Measurements from ENCODE around the gene TMEM273.

The TMEM273 gene

DNA sequence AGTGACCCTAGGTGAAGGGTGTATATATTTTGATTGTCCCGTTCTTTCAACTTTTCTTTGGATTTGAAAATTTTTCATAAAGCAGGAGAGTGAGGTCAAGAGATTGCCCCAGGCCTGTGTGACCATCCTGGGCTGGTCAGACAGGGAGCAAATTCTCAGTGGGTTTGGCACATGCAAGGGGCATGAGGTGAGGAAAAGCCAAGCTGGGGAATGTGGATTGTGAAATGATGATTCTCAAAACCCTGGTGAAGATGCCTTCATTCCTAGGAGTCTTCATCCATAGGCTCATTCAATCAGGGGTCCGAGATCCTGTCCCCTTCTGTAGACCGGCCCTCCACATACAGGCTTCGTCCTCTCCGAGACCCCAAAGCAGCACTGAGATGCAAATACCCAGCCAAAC lies 27.4 kb downstream of the TMEM273 start:
- ATAC-seq (ENCODE audit: insufficient read depth, low read depth) (no peak), DNase-seq (no peak)
- no peaks in the 10 kb centered on the region for H3K27me3 ChIP-seq (ENCODE audit: insufficient read depth, low read length, poor library complexity)
- no peak overlapping the region for H3K4me2 ChIP-seq (ENCODE audit: insufficient read depth, low read length)
- H3K36me3 ChIP-seq (ENCODE audit: insufficient read depth, low read length): no peaks in the 10 kb centered on the region
- no peak overlapping the region for H3K9ac ChIP-seq (ENCODE audit: low read depth, low read length)
- H4K20me1 ChIP-seq (ENCODE audit: insufficient read depth, low read length): no peaks in the 10 kb centered on the region
- no peak overlapping the region for H3K4me3 ChIP-seq (ENCODE audit: low read depth in 1 of 2, low read length in 2 of 2)
- peaks cover 20% of the 10 kb centered on the region for H3K4me1 ChIP-seq (ENCODE audit: insufficient read depth, low read length)
- H3K79me2 ChIP-seq (ENCODE audit: insufficient read depth, low read length): no peaks in the 10 kb centered on the region
- no peaks in the 10 kb centered on the region for H3K9me3 ChIP-seq (ENCODE audit: insufficient read depth, low read length, severe bottlenecking)
- no peak for TF ChIP-seq EZH2 (IDR thresholded peaks at IDR 0.05; ENCODE audit: borderline replicate concordance, low read depth, low read length, severe bottlenecking)
- TF ChIP-seq, protein P1, sequence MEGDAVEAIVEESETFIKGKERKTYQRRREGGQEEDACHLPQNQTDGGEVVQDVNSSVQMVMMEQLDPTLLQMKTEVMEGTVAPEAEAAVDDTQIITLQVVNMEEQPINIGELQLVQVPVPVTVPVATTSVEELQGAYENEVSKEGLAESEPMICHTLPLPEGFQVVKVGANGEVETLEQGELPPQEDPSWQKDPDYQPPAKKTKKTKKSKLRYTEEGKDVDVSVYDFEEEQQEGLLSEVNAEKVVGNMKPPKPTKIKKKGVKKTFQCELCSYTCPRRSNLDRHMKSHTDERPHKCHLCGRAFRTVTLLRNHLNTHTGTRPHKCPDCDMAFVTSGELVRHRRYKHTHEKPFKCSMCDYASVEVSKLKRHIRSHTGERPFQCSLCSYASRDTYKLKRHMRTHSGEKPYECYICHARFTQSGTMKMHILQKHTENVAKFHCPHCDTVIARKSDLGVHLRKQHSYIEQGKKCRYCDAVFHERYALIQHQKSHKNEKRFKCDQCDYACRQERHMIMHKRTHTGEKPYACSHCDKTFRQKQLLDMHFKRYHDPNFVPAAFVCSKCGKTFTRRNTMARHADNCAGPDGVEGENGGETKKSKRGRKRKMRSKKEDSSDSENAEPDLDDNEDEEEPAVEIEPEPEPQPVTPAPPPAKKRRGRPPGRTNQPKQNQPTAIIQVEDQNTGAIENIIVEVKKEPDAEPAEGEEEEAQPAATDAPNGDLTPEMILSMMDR (IDR thresholded peaks at IDR 0.05; ENCODE audit: borderline replicate concordance, extremely low read depth, low read length, poor library complexity, severe bottlenecking): no peak
- H2AFZ ChIP-seq (ENCODE audit: low read depth, low read length): no peak overlapping the region
- no peak overlapping the region for H3K27ac ChIP-seq (ENCODE audit: low read length)

DNA sequence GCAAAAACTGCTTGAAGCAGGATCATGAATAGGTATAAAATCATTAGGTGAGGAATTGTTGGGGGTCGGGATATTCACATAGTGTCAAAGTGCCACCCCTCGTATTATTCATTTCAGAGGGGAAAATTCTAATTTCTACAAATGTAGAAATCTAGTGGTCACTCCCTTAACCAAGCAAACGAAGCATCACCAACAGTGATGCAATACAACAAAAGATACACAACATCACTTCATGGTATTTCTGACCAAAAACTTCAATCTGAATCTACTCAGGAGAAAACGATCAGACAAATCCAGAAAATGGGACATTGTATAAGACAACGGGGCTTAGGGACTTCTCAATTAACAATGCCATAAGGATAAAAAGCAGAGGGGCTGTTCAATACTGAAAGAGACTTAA lies 28.1 kb downstream of the TMEM273 start:
- Histone ChIP-seq H3K4me2 (ENCODE audit: insufficient read depth, low read length) (no peak overlapping the region), H3K27me3 (ENCODE audit: insufficient read depth, low read length, poor library complexity) (no peaks in the 10 kb centered on the region), H3K27ac (ENCODE audit: low read length) (no peak overlapping the region), H3K9me3 (ENCODE audit: insufficient read depth, low read length, severe bottlenecking) (no peaks in the 10 kb centered on the region), H3K4me3 (ENCODE audit: low read depth in 1 of 2, low read length in 2 of 2) (no peak overlapping the region), H3K4me1 (ENCODE audit: insufficient read depth, low read length) (peaks cover 20% of the 10 kb centered on the region), H3K9ac (ENCODE audit: low read depth, low read length) (no peak overlapping the region), H3K36me3 (ENCODE audit: insufficient read depth, low read length) (no peaks in the 10 kb centered on the region), H4K20me1 (ENCODE audit: insufficient read depth, low read length) (no peaks in the 10 kb centered on the region), H2AFZ (ENCODE audit: low read depth, low read length) (no peak overlapping the region), H3K79me2 (ENCODE audit: insufficient read depth, low read length) (no peaks in the 10 kb centered on the region)
- DNase-seq: no peak
- TF ChIP-seq, protein P1 (IDR thresholded peaks at IDR 0.05; ENCODE audit: borderline replicate concordance, extremely low read depth, low read length, poor library complexity, severe bottlenecking): no peak
- TF ChIP-seq EZH2 (IDR thresholded peaks at IDR 0.05; ENCODE audit: borderline replicate concordance, low read depth, low read length, severe bottlenecking): no peak
- ATAC-seq (ENCODE audit: insufficient read depth, low read depth): no peak

DNA sequence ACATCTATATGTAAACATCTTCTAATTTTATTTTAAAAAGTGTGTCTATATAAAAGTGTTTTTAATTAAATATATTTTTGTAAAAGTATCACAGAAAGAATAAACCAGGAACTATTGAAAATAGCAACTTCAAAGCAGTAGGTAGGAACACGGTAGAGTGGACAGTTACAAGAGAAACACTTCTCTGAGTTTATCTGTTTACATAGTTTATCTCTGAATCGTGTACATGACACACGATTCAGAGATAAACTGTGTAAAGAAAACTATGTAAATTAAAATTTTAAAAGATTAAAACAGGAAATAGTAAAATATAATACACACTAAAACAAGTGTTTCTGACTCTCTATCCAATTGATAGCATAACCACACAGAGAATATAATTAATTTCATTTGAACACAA lies 29.3 kb downstream of the TMEM273 start:
- no peak overlapping the region for H3K4me3 ChIP-seq (ENCODE audit: low read depth in 1 of 2, low read length in 2 of 2)
- TF ChIP-seq, protein P1 (IDR thresholded peaks at IDR 0.05; ENCODE audit: borderline replicate concordance, extremely low read depth, low read length, poor library complexity, severe bottlenecking): no peak
- no peak for TF ChIP-seq EZH2 (IDR thresholded peaks at IDR 0.05; ENCODE audit: borderline replicate concordance, low read depth, low read length, severe bottlenecking)
- no peak for ATAC-seq (ENCODE audit: insufficient read depth, low read depth)

DNA sequence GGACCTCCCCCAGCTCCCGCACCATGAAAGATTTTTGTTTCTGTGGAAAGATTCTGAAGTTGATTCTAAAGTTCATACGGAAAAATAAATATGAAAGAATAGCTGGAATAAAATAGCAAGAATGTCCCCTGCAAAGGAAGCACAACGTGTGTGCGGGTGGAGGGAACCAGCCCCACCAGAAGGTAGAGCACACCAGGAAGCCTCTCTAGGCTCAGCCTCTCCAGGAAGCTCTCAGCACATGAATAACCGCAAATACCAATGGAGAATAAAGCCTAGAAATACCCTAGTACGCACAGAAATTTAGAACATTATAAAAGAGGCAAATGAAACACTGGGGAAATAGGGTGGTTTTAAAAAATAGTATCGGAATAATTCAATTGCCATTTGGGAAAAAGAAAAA lies 29.8 kb downstream of the TMEM273 start:
- Histone ChIP-seq H3K4me1 (ENCODE audit: insufficient read depth, low read length) (peaks cover 20% of the 10 kb centered on the region), H3K36me3 (ENCODE audit: insufficient read depth, low read length) (no peaks in the 10 kb centered on the region), H3K4me3 (ENCODE audit: low read depth in 1 of 2, low read length in 2 of 2) (no peak overlapping the region), H3K4me2 (ENCODE audit: insufficient read depth, low read length) (0 out of 2 replicates have a peak overlapping the region, but pooled peaks have one; percentile 12), H3K79me2 (ENCODE audit: insufficient read depth, low read length) (no peaks in the 10 kb centered on the region), H3K9ac (ENCODE audit: low read depth, low read length) (no peak overlapping the region), H3K27me3 (ENCODE audit: insufficient read depth, low read length, poor library complexity) (no peaks in the 10 kb centered on the region), H3K27ac (ENCODE audit: low read length) (no peak overlapping the region), H2AFZ (ENCODE audit: low read depth, low read length) (no peak overlapping the region), H4K20me1 (ENCODE audit: insufficient read depth, low read length) (no peaks in the 10 kb centered on the region), H3K9me3 (ENCODE audit: insufficient read depth, low read length, severe bottlenecking) (no peaks in the 10 kb centered on the region)
- ATAC-seq (ENCODE audit: insufficient read depth, low read depth): peak; percentile 92
- DNase-seq: peak; percentile 27
- TF ChIP-seq, protein P1 (IDR thresholded peaks at IDR 0.05; ENCODE audit: borderline replicate concordance, extremely low read depth, low read length, poor library complexity, severe bottlenecking): no peak
- TF ChIP-seq EZH2 (IDR thresholded peaks at IDR 0.05; ENCODE audit: borderline replicate concordance, low read depth, low read length, severe bottlenecking): no peak

More for the DNA sequence above, 29.3 kb downstream of the TMEM273 start:
- Histone ChIP-seq H3K9ac (ENCODE audit: low read depth, low read length) (no peak overlapping the region), H2AFZ (ENCODE audit: low read depth, low read length) (no peak overlapping the region), H3K9me3 (ENCODE audit: insufficient read depth, low read length, severe bottlenecking) (no peaks in the 10 kb centered on the region), H4K20me1 (ENCODE audit: insufficient read depth, low read length) (no peaks in the 10 kb centered on the region), H3K27ac (ENCODE audit: low read length) (no peak overlapping the region), H3K4me2 (ENCODE audit: insufficient read depth, low read length) (0 out of 2 replicates have a peak overlapping the region, but pooled peaks have one; percentile 12), H3K4me1 (ENCODE audit: insufficient read depth, low read length) (peaks cover 20% of the 10 kb centered on the region), H3K36me3 (ENCODE audit: insufficient read depth, low read length) (no peaks in the 10 kb centered on the region), H3K27me3 (ENCODE audit: insufficient read depth, low read length, poor library complexity) (no peaks in the 10 kb centered on the region), H3K79me2 (ENCODE audit: insufficient read depth, low read length) (no peaks in the 10 kb centered on the region)
- no peak for DNase-seq

Data from DND-41 (cell line).